HEK293 (cell line): ENCODE results near the gene CCDC34.

Experiments used
- CTCF ChIA-PET: fragments of 350-600 bp; formaldehyde crosslinking; extraction: SDS; loops from one replicate; lab custom pipeline; 2021; ENCODE audit warnings: antibody characterized with exemption; lab: Yijun Ruan, JAX
- POLR2A ChIA-PET: fragments of 300-600 bp; formaldehyde crosslinking; extraction: SDS; loops from one replicate; lab custom pipeline; 2020; ENCODE audit warnings: antibody characterized with exemption, inconsistent platforms; lab: Yijun Ruan, JAX
- H3K27ac ChIP-seq: fragments of 200-500 bp; sonication (Bioruptor generic); 2 replicates; pipeline ENCODE4 v1.5.1; 2014; ENCODE audit warnings: low read depth, low read length, control low read depth, inconsistent platforms; ENCODE audit errors: extremely low read depth
- H3K36me3 ChIP-seq, 2 experiments: fragments of 200-500 bp in 1 of 2; sonication (Bioruptor generic) in 1 of 2; 1 replicate in 1 of 2; 2 replicates in 1 of 2; pipeline ENCODE4 v1.5.1; 2014 to 2017; ENCODE audit warnings: inconsistent platforms in 2 of 2, low read length in 2 of 2; ENCODE audit not compliant: control insufficient read depth in 2 of 2, insufficient read depth in 1 of 2
- H3K4me1 ChIP-seq: fragments of 200-500 bp; sonication (Bioruptor generic); 2 replicates; pipeline ENCODE4 v1.5.1; 2014; ENCODE audit warnings: mild to moderate bottlenecking, low read length, inconsistent platforms; ENCODE audit not compliant: control insufficient read depth, insufficient read depth
- H3K4me3 ChIP-seq: 2 replicates; pipeline ENCODE4 v1.5.1; 2011; ENCODE audit warnings: low read depth, mild to moderate bottlenecking, control low read depth, low read length, moderate library complexity
- H3K9me3 ChIP-seq: fragments of 200-500 bp; sonication (Bioruptor generic); 2 replicates; pipeline ENCODE4 v1.5.1; 2014; ENCODE audit warnings: low read depth, low read length, inconsistent platforms; ENCODE audit not compliant: control insufficient read depth, insufficient read depth
- FEZF1 ChIP-seq: fragments of 450-650 bp; formaldehyde crosslinking; IDR thresholded peaks from 2 replicates; pipeline ENCODE4 v1.5.1; 2016; ENCODE audit warnings: missing biosample characterization, missing genetic modification characterization
- KLF1 ChIP-seq: fragments of 450-650 bp; formaldehyde crosslinking; IDR thresholded peaks from 2 replicates; pipeline ENCODE4 v1.5.1; 2016; ENCODE audit warnings: missing biosample characterization, missing genetic modification characterization
- PRDM1 ChIP-seq: fragments of 450-650 bp; formaldehyde crosslinking; IDR thresholded peaks from 2 replicates; pipeline ENCODE4; 2016; ENCODE audit warnings: missing biosample characterization, missing genetic modification characterization
- ZFP3 ChIP-seq: fragments of 450-650 bp; formaldehyde crosslinking; IDR thresholded peaks from 2 replicates; pipeline ENCODE4 v1.5.1; 2016; ENCODE audit warnings: low read depth, missing biosample characterization, missing genetic modification characterization
- ZNF132 ChIP-seq: fragments of 450-650 bp; formaldehyde crosslinking; IDR thresholded peaks from 2 replicates; pipeline ENCODE4 v1.5.1; 2017; ENCODE audit warnings: missing biosample characterization, missing genetic modification characterization, borderline replicate concordance
- ZNF214 ChIP-seq: fragments of 450-650 bp; formaldehyde crosslinking; IDR thresholded peaks from 2 replicates; pipeline ENCODE4 v1.5.1; 2017; ENCODE audit warnings: missing biosample characterization, mild to moderate bottlenecking, missing genetic modification characterization, borderline replicate concordance
- ZNF223 ChIP-seq: fragments of 450-650 bp; formaldehyde crosslinking; IDR thresholded peaks from 2 replicates; pipeline ENCODE4 v1.5.1; 2016; ENCODE audit warnings: missing biosample characterization, missing genetic modification characterization
- ZNF23 ChIP-seq: fragments of 450-650 bp; formaldehyde crosslinking; IDR thresholded peaks from 2 replicates; pipeline ENCODE4 v1.5.1; 2016; ENCODE audit warnings: missing biosample characterization, missing genetic modification characterization, borderline replicate concordance
- ZNF266 ChIP-seq: fragments of 450-650 bp; formaldehyde crosslinking; IDR thresholded peaks from 2 replicates; pipeline ENCODE4 v1.5.1; 2016; ENCODE audit warnings: missing biosample characterization, missing genetic modification characterization, low read depth
- ZNF335 ChIP-seq: fragments of 450-650 bp; formaldehyde crosslinking; conservative IDR thresholded peaks from 2 replicates; pipeline ENCODE4 v1.5.1; 2016; ENCODE audit warnings: missing biosample characterization, missing genetic modification characterization
- ZNF354C ChIP-seq: fragments of 450-650 bp; formaldehyde crosslinking; IDR thresholded peaks from 2 replicates; pipeline ENCODE4 v1.5.1; 2016; ENCODE audit warnings: missing biosample characterization, missing genetic modification characterization, low read depth, borderline replicate concordance
- ZNF404 ChIP-seq: fragments of 450-650 bp; formaldehyde crosslinking; IDR thresholded peaks from 2 replicates; pipeline ENCODE4 v1.5.1; 2017; ENCODE audit warnings: missing biosample characterization, missing genetic modification characterization
- ZNF48 ChIP-seq: fragments of 450-650 bp; formaldehyde crosslinking; IDR thresholded peaks from 2 replicates; pipeline ENCODE4 v1.5.1; 2016; ENCODE audit warnings: missing biosample characterization, missing genetic modification characterization
- ZNF514 ChIP-seq: fragments of 450-650 bp; formaldehyde crosslinking; IDR thresholded peaks from 2 replicates; pipeline ENCODE4 v1.5.1; 2016; ENCODE audit warnings: missing biosample characterization, missing genetic modification characterization
- ZNF558 ChIP-seq: fragments of 450-650 bp; formaldehyde crosslinking; IDR thresholded peaks from 2 replicates; pipeline ENCODE4 v1.5.1; 2016; ENCODE audit warnings: missing biosample characterization, missing genetic modification characterization
- ZSCAN23 ChIP-seq: fragments of 450-650 bp; formaldehyde crosslinking; IDR thresholded peaks from 2 replicates; pipeline ENCODE4 v1.5.1; 2016; ENCODE audit warnings: missing biosample characterization, missing genetic modification characterization
- TF ChIP-seq, protein P1 (sequence below): fragments of 450-650 bp; formaldehyde crosslinking; IDR thresholded peaks from 2 replicates; pipeline ENCODE4 v1.5.1; 2017; ENCODE audit warnings: missing biosample characterization, missing genetic modification characterization
- TF ChIP-seq, protein P2 (sequence below): fragments of 450-650 bp; formaldehyde crosslinking; IDR thresholded peaks from 2 replicates; pipeline ENCODE4 v1.5.1; 2017; ENCODE audit warnings: missing biosample characterization, missing genetic modification characterization
- TF ChIP-seq, protein P3 (sequence below): fragments of 450-650 bp; formaldehyde crosslinking; IDR thresholded peaks from 2 replicates; pipeline ENCODE4 v1.5.1; 2016; ENCODE audit warnings: missing biosample characterization, missing genetic modification characterization
- TF ChIP-seq, protein P4 (sequence below): fragments of 450-650 bp; formaldehyde crosslinking; IDR thresholded peaks from 2 replicates; pipeline ENCODE4 v1.5.1; 2016; ENCODE audit warnings: missing biosample characterization, missing genetic modification characterization, borderline replicate concordance
- TF ChIP-seq, protein P5 (sequence below): fragments of 450-650 bp; formaldehyde crosslinking; IDR thresholded peaks from 2 replicates; pipeline ENCODE4 v1.5.1; 2016; ENCODE audit warnings: missing biosample characterization, missing genetic modification characterization
- TF ChIP-seq, protein P6 (sequence below): fragments of 450-650 bp; formaldehyde crosslinking; IDR thresholded peaks from 2 replicates; pipeline ENCODE4 v1.5.1; 2016; ENCODE audit warnings: missing biosample characterization, missing genetic modification characterization

Gene CCDC34

DNA sequence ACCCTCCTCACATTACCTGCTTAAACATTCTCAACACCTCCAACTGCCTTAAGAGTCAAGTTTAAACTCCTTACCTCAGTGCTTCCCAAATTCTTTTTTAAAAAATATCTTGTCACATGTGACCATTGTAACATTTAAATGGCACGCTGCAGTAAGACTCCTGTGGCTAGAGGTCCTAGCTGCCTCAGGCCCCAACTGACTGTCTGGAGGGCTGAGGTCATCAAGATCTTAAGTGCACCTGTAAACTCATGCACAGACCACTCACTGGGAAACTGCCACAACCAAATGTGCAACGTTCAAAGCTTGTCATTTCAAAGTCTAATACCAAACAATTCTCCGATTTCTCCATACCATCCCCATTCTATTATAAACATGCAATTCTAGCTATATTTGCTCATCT is 16.4 kb upstream of the CCDC34 start:
- ChIA-PET POLR2A (interaction anchor here (0.8 kb wide), 1 partner anchor 15 kb away, joined by 3 read pairs; no protein-coding TSS in a partner anchor), CTCF (interaction anchor here (0.6 kb wide), 1 partner anchor 16 kb away, joined by 4 read pairs; no protein-coding TSS in a partner anchor)
- Histone ChIP-seq H3K4me3 (no peak overlapping the region), H3K36me3 (peaks cover 0 to 39% of the 10 kb centered on the region in 2 experiments)
- TF ChIP-seq ZNF335 (0 out of 2 replicates have a peak, but pooled peaks have one; percentile 16), ZNF223 (tag by site-specific recombination) (no peak), ZFP3 (tag by site-specific recombination) (no peak), ZNF23 (no peak), FEZF1 (tag by site-specific recombination) (peak; percentile 44; the same call in 1 of the 2 replicates), ZNF514 (tag by site-specific recombination) (no peak), ZSCAN23 (tag by site-specific recombination) (no peak), KLF1 (tag by site-specific recombination) (no peak), ZNF132 (tag by site-specific recombination) (no peak), ZNF354C (tag by site-specific recombination) (no peak), ZNF48 (tag by site-specific recombination) (no peak)
- TF ChIP-seq, protein P1, sequence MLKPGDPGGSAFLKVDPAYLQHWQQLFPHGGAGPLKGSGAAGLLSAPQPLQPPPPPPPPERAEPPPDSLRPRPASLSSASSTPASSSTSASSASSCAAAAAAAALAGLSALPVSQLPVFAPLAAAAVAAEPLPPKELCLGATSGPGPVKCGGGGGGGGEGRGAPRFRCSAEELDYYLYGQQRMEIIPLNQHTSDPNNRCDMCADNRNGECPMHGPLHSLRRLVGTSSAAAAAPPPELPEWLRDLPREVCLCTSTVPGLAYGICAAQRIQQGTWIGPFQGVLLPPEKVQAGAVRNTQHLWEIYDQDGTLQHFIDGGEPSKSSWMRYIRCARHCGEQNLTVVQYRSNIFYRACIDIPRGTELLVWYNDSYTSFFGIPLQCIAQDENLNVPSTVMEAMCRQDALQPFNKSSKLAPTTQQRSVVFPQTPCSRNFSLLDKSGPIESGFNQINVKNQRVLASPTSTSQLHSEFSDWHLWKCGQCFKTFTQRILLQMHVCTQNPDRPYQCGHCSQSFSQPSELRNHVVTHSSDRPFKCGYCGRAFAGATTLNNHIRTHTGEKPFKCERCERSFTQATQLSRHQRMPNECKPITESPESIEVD (tag by site-specific recombination): no peak
- TF ChIP-seq, protein P2, sequence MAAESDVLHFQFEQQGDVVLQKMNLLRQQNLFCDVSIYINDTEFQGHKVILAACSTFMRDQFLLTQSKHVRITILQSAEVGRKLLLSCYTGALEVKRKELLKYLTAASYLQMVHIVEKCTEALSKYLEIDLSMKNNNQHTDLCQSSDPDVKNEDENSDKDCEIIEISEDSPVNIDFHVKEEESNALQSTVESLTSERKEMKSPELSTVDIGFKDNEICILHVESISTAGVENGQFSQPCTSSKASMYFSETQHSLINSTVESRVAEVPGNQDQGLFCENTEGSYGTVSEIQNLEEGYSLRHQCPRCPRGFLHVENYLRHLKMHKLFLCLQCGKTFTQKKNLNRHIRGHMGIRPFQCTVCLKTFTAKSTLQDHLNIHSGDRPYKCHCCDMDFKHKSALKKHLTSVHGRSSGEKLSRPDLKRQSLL (tag by site-specific recombination): no peak
- TF ChIP-seq, all 188 proteins: peak for 2
- Histone ChIP-seq H3K27ac (no peak overlapping the region), H3K9me3 (no peaks in the 10 kb centered on the region), H3K4me1 (peaks cover 2% of the 10 kb centered on the region; the same call in 1 of the 2 replicates)

DNA sequence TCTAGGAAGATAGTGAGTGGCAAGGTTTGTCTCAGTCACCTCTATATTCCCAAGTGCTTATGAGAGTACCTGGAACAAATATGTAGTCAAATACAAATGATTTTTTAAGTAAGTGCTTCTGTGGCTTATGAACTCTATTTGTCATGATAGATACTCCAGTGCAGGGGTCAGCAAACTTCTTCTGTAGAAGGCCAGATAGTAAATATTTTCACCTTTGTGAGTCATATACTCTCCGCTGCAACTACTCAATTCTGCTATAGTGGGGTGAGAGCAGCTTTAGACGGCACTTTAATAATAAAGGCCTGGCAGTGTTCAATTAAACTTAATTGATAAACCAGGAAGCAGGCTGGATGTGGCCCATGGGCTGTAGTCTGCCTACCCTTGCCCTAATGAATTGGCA is 12.4 kb upstream of the CCDC34 start:
- no peaks in the 10 kb centered on the region for H3K9me3 ChIP-seq
- no peak overlapping the region for H3K4me3 ChIP-seq
- CTCF ChIA-PET: interaction anchor here (1.3 to 3.4 kb wide), 2 partner anchors 110 to 125 kb away, joined by 4 to 23 read pairs; no protein-coding TSS in a partner anchor
- POLR2A ChIA-PET: no interaction called here
- peaks cover 4 to 47% of the 10 kb centered on the region in 2 experiments; a peak in 2 of 3 replicates for H3K36me3 ChIP-seq
- no peak overlapping the region for H3K27ac ChIP-seq
- H3K4me1 ChIP-seq: peaks cover 7% of the 10 kb centered on the region; the same call in 1 of the 2 replicates
- TF ChIP-seq ZNF214 (tag by site-specific recombination): no peak
- TF ChIP-seq PRDM1 (tag by site-specific recombination): no peak
- TF ChIP-seq, protein P3, sequence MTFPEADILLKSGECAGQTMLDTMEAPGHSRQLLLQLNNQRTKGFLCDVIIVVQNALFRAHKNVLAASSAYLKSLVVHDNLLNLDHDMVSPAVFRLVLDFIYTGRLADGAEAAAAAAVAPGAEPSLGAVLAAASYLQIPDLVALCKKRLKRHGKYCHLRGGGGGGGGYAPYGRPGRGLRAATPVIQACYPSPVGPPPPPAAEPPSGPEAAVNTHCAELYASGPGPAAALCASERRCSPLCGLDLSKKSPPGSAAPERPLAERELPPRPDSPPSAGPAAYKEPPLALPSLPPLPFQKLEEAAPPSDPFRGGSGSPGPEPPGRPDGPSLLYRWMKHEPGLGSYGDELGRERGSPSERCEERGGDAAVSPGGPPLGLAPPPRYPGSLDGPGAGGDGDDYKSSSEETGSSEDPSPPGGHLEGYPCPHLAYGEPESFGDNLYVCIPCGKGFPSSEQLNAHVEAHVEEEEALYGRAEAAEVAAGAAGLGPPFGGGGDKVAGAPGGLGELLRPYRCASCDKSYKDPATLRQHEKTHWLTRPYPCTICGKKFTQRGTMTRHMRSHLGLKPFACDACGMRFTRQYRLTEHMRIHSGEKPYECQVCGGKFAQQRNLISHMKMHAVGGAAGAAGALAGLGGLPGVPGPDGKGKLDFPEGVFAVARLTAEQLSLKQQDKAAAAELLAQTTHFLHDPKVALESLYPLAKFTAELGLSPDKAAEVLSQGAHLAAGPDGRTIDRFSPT (tag by site-specific recombination): no peak
- TF ChIP-seq, protein P4, sequence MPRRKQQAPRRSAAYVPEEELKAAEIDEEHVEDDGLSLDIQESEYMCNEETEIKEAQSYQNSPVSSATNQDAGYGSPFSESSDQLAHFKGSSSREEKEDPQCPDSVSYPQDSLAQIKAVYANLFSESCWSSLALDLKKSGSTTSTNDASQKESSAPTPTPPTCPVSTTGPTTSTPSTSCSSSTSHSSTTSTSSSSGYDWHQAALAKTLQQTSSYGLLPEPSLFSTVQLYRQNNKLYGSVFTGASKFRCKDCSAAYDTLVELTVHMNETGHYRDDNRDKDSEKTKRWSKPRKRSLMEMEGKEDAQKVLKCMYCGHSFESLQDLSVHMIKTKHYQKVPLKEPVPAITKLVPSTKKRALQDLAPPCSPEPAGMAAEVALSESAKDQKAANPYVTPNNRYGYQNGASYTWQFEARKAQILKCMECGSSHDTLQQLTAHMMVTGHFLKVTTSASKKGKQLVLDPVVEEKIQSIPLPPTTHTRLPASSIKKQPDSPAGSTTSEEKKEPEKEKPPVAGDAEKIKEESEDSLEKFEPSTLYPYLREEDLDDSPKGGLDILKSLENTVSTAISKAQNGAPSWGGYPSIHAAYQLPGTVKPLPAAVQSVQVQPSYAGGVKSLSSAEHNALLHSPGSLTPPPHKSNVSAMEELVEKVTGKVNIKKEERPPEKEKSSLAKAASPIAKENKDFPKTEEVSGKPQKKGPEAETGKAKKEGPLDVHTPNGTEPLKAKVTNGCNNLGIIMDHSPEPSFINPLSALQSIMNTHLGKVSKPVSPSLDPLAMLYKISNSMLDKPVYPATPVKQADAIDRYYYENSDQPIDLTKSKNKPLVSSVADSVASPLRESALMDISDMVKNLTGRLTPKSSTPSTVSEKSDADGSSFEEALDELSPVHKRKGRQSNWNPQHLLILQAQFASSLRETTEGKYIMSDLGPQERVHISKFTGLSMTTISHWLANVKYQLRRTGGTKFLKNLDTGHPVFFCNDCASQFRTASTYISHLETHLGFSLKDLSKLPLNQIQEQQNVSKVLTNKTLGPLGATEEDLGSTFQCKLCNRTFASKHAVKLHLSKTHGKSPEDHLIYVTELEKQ (tag by site-specific recombination): no peak
- TF ChIP-seq, protein P5, sequence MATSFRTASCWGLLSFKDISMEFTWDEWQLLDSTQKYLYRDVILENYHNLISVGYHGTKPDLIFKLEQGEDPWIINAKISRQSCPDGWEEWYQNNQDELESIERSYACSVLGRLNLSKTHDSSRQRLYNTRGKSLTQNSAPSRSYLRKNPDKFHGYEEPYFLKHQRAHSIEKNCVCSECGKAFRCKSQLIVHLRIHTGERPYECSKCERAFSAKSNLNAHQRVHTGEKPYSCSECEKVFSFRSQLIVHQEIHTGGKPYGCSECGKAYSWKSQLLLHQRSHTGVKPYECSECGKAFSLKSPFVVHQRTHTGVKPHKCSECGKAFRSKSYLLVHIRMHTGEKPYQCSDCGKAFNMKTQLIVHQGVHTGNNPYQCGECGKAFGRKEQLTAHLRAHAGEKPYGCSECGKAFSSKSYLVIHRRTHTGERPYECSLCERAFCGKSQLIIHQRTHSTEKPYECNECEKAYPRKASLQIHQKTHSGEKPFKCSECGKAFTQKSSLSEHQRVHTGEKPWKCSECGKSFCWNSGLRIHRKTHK (tag by site-specific recombination): no peak
- TF ChIP-seq, protein P6, sequence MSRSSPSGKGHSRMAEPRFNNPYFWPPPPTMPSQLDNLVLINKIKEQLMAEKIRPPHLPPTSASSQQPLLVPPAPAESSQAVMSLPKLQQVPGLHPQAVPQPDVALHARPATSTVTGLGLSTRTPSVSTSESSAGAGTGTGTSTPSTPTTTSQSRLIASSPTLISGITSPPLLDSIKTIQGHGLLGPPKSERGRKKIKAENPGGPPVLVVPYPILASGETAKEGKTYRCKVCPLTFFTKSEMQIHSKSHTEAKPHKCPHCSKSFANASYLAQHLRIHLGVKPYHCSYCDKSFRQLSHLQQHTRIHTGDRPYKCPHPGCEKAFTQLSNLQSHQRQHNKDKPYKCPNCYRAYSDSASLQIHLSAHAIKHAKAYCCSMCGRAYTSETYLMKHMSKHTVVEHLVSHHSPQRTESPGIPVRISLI (tag by site-specific recombination): no peak
- TF ChIP-seq ZNF404 (tag by site-specific recombination): no peak
- TF ChIP-seq ZNF266 (tag by site-specific recombination): no peak
- TF ChIP-seq ZNF558 (tag by site-specific recombination): no peak
